NCI-H69 (cell line): ENCODE measurements around the gene LRRK1.

ENCODE experiments used
- DNase-seq: peaks from one replicate; lab custom pipeline; 2025; lab: John Stamatoyannopoulos, UW

The LRRK1 gene

DNA sequence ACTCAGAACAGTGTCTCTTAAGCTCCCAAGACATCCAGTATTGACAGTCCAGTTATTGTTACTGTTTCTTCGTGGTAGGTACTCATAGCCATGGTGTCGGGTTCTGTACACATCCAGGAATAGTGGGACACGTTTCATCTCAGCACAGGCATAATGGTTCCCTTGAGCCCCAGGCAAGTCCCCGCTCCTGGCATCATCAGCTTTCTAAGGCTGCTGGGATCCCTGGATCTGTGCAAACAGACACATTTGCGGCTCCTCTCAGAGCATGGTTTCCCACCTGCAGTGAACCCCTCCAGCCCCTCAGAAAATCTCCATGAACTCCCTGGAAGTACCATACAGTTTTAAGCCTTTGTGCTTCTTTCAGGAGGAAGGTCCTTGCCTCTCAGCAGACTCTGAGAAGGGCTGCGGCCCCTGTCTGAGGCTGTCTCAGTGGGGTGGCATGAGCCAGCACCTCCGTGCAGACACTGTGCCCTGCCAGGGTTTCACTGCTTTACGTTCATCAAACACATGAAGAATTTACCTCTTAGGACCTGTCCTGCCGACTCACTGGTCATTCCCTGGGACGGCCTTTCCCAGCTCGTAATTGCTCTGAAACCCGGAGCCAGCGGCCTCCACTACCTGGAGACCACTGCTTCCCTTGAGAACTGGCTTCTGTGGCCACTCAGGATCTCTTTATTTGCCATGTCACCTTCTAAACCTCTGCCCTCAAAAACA lies 124.9 kb downstream of the LRRK1 start:
- DNase-seq, result no peak

DNA sequence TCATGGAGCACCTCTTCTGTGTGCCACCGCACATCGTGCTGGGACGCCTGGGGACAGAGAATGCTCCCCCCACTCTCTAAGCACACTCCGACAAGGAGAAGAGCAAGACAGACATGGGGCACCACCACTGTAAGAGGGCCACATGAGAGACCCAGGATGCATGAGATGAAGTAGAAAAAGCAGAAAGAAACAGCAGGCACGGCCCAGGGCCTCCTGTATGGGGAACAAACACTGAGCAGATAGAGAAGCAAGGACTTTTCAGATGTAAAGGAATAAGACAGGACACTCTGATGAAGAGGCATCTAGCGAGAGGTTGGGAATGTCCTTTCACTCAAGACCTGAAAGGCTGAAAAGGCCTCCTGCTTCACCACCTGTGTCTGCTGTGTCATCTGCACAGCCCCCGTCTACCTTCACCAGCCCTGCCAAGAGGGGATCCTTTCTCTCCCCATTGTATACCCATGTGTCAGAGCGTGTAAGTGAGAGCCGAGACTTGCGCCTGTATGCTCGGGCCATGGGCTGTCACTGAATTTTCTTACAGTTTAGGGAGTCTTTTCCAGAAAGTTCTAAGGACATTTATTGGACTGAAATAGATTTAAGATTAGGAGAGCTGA lies 125.6 kb downstream of the LRRK1 start:
- DNase-seq, result no peak

DNA sequence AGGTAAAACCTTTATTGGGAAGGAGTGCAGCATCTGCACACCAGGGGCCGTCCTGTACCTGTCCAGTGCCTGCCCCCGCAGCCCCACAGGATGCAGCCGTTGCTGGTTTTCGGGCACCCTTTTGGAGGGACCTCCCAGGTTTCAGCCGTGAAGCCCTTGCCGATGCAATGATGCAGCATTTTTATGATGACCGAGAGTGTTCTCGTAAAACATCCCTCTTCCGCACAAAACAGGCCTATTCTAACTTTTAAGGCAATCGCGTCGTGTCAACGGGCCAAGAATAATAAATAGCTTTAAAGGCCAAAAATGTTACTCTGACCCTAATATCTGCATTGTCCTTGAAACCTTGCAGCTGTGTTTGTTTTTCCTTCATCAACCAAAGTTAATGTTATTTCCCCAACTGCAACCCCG lies 126.1 kb downstream of the LRRK1 start:
- DNase-seq, result no peak

DNA sequence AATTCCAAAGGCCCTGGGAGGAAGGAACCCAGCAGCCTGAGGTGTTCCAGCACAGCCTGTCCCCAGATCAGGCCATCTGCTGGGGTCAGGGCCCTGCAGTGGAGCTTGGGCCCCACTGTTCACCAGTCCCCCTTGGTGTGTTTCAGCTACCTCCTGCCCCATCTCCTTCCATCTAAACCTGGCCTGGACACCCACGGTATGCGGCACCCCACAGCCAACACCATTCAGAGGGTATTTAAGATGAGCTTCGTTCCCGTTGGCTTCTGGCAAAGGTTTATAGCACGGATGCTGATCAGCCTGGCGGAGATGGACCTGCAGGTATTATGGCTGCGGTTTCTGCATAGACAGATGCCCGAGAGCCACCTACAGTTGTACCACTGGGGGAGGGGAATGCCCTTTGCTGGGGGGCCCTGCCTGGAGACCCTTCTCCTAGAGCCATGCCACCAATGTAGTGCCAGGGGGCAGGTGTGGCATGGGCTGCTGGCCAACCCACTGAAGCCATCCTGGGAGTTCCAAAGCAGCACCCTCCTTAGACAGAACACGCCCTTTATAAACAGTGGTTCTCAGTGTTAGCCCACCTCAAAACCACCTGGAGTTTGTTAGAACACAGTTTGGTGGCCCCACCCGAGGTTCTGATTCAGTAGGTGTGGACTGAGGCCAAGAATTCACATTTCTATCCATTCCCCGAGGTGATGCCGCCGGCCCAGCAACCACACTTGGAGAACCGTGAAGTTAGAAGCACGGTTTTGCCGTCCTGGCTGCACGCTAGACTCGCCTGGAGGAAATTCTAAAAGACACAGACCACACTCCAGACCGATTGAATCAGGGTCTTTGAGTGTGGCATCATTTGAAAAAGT lies 126.9 kb downstream of the LRRK1 start:
- no peak for DNase-seq

DNA sequence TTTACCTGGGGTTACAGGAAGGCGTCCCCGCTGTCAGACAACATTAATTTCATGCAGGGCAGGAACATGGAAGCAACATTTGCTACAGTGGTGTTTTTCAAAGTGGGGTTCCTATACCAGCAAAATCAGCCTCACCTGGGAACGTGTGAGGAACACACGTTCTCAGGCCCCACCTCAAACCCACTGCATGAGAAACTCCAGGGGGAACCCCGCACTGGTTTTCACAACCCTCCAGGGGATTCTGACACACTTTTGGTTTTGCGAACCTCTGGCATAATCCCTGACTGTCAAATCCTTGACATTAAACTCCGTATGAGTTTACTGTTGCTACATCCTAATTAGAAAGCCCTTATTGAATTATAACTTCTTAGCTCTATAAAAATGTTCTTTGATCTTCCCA lies 127.7 kb downstream of the LRRK1 start:
- no peak for DNase-seq

DNA sequence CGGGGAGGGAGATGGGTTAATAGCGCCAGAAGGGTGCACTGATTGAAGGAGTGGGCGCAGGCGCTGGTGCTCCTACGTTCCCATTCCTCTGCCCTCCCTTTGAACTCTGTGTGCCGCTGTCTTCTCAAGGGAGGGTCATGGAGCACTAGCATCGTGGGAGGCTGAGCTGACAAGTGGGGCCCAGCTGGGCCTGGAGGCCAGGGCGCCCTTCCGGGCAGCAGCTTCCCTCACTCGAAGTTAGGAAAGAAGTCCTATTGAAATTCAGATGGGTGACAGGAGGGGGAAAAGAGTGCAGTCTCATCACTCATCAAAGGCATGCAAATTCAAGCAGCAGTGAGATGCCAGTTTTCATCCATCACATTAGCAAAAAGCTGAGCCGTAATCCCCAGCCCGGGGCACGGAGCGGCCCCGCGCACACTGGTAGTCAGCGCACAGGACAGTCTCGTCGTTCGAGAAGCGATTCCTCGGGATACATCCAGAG lies 128.2 kb downstream of the LRRK1 start:
- no peak for DNase-seq

DNA sequence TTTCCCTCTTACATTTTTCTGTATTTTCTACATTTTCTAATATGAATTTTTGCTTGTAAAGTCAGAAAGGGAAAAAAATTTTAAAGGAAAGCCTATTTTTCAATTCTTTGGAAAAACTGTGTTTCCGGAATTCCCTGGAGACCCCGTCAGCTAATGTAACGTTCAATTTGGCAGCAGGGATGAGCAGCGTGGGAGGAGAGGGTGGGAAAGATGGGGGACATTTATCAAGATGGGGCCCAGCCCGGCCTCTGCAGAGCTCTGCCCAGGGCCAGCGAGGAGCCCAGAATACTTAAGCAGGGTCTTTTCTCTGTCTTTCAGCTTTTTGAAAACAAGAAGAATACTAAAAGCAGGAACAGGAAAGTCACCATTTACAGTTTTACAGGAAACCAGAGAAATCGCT lies 129.0 kb downstream of the LRRK1 start:
- DNase-seq, result no peak

DNA sequence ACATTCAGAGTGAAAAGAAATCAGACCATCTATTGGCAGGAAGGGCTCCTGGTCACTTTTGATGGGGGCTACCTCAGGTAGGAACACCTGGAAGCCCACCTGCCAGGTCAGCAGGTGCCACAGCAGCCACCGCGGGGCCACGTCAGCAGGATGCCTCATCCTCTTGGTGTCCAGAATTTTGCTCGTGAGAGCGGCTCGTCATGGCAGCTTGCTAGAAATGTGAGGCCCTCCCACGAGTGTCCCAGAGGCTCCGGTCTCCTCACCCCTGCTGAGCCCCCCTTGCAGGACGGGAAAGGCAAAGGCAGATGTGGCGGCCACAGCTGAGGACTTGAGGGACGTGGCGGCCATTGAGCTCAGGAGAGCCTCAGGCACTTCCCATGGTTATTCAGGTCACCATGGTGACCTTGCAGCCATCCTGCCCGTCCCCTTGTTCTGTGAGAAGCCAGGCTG lies 129.4 kb downstream of the LRRK1 start:
- no peak for DNase-seq

DNA sequence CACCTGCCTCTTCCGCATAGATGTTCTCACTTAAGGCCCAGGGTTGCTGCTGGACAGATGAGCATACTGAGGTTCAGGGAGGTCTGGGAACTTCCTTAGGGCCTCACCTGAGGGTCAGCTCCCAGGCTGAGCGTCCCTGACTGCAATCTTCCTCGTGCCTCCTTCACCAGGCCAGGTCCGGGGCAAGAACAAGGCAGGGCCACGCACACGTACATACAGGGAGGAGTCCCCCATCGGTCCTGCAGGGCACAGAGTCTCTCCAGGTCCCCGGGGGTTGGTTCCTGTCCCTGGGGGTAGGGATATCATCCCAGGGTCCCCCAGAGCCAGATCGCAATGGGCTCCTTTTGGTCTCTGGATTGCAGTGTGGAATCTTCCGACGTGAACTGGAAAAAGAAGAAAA lies 130.1 kb downstream of the LRRK1 start:
- no peak for DNase-seq

DNA sequence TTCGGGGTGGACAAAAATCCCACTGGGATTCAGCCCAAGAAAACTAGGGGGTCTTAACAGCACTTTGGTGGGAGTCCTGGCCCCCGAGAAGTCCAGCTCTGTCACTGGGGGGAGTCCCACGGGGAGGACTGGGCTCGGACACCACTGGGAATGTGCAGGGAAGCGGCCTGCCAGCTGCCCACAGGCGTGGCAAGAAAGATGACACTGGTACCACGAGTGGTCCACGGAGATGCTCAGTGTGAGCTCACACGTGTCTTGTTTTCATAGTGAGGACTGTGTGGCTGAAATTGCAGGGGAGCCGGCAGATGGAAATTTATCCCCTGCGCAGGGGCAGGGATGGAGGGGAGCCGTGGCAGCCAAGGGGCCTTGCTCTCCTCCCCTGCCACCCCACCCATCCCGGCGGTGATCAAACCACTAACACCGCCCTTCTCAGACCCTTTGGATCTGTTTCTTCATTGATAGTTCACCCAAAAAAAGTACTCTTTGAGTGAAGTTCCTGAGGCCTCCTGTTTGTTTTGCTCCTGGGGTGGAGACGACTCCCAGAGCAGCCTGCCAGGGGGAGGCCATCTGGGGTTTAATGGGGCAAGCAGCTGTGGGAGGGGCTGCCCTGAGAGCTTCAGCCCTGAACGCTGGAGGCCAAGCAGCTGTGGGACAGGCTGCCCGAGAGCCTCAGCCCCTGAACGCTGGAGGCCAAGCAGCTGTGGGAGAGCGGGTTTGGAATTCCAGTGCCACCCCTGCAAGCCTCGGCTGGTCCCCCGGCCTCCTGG lies 130.9 kb downstream of the LRRK1 start:
- DNase-seq, result no peak

DNA sequence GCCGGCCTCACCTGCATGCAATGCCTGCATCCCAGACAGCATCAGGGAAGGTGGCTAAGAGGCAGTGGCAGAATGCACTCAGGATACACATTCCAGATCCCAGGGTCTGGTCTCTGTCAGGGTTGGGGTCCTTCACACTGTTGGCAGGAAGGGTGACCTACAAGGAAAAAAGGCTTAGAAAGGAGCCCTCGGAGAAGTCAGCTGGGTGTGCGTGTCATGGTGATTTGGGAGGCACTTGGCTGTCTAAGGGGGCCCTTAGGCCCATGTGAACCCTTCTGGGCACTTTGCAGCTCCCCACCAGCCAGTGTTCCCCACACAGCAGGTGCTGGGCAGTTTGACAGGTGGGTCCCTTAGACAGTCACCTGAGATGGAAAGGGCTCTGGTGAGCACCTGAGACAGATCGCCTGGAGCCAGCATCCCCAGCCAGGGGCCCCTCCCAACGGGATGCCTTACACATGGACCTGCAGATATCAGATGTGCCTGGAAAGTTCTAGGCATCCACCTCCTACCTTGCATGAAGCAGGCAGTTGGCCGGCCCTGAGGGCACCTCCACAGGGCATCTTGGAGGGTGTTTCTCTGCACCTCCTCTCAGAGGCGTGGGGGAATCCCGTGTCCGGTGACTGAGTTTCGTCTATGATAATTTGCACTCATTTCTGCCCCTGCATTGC lies 131.6 kb downstream of the LRRK1 start:
- DNase-seq, result no peak

DNA sequence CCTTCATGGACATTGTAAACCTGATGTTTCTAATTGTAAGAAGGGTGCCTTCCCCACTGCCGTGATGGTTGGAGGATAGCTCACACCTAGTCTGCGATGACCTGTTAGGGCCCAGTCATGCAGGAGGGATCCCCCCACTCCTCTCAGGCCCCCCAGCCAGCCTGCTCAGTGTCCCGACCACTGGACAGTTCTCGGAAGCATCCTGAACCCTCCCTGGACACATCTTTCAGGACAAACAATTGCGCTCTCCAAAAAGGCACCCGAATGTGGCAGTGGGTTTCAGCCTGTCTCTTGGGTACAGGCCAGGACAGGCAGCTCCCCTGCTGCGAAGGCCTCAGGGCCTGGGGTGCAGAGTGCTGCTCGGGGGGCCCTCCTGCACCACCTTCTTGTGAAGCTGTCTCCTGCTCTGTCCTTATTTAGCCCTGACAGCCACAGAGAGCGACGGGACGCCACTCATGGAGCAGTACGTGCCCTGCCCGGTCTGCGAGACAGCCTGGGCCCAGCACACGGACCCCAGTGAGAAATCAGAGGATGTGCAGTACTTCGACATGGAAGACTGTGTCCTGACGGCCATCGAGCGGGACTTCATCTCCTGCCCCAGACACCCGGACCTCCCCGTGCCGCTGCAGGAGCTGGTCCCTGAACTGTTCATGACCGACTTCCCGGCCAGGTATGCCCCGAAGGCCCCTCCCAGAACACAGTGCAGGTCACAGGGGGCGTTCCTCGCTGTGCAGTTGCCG lies 132.3 kb downstream of the LRRK1 start:
- DNase-seq, result no peak

DNA sequence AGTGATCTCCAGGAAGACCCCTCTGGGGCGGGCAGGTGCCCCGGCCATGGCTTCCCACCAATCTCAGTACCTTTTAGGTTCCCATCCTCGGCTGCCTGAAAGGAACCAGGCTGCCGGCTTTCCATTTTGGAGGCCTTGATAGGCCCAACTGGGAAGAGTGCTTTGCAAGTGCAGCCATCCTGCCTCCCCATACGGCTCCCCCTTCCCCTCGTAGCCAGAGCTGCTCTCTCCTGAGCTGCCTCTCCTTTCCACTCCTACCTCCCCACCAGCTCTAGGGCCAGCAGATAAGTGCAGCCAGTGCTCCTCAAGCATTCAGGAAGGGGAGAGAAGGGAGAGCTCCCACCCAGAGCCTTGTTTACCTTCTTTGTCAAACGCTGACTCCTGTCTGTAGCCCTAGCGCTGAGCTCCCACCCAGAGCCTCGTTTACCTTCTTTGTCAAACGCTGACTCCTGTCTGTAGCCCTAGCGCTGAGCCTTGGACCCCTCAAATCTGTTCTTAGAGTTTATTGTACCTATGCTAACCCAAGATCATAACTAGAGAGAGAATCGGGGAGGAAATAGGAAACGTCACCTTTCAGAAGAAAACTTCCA lies 133.0 kb downstream of the LRRK1 start:
- DNase-seq, result no peak

DNA sequence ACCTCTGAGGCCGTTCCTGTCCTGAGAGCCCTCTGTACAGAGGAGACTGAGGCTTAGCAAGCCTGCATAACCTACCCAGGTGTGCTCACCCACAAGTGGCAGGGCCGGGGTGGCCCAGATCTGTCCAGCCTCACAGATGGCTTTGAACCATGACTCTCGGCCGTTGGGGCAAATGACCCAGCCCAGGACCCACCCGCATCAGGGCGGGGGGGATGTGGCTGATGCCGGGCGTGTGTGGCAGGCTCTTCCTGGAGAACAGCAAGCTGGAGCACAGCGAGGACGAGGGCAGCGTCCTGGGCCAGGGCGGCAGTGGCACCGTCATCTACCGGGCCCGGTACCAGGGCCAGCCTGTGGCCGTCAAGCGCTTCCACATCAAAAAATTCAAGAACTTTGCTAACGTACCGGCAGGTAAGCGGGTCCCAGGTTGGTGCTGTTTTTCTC lies 133.5 kb downstream of the LRRK1 start:
- DNase-seq, result no peak

DNA sequence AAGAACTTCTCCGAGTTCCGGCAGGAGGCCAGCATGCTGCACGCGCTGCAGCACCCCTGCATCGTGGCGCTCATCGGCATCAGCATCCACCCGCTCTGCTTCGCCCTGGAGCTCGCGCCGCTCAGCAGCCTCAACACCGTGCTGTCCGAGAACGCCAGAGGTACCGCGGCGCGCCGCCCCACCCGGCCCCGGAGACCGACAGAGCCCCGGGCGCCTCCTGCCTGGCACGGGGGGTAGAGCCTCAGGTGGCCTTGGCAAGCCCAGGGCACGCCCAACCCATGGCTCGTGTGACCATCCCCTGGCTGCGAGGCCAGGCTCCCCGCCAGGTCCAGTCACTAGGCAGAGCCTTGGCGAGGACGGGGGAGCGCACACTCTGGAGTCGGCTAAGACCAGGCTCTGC lies 134.1 kb downstream of the LRRK1 start:
- DNase-seq, result no peak

DNA sequence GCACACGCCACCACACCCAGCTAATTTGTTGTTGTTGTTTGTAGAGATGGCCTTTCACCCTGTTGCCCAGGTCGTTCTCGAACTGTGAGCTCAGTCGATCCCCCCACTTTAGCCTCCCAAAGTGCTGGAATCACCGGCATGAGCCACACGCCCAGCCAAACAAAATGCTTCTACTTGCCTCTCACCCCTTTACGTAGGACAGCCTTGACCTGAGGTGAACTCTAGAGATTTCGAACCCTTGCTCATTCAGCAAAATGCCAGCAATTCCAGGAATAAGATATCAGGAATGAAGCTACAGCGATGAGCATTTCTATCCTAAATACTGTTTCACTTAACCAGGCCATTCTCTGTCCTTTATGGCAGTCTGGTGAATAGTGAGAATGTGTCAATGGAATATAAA lies 135.0 kb downstream of the LRRK1 start:
- DNase-seq, result no peak

DNA sequence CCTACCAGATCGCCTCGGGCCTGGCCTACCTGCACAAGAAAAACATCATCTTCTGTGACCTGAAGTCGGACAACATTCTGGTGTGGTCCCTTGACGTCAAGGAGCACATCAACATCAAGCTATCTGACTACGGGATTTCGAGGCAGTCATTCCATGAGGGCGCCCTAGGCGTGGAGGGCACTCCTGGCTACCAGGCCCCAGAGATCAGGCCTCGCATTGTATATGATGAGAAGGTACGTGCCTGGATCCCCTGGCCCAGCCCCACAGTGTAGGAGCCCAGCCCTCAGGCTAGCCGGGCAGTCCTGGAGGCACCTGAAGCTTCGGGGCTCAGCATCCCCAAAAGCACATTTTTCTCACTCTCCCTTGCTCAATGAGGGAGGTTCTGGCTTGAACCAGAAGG lies 135.8 kb downstream of the LRRK1 start:
- DNase-seq, result no peak

DNA sequence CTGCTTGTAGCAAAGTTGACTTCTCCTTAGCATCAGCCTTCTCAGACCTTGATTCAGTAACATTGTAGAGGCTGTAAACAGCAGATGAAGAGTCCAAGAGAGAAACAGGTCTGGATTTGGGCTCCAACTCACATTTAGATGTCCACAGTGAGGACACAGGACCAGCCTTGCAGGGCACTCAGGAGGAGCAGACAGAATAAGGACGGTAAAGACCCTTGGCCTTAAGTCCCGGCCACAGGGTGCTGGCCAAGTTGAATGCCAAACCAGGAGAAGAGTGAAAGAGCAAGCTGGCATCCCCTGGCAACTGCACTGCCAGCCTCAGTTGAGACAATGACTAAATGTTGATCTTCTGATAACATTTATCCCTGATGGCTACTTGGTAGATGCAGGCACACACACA lies 136.3 kb downstream of the LRRK1 start:
- no peak for DNase-seq

DNA sequence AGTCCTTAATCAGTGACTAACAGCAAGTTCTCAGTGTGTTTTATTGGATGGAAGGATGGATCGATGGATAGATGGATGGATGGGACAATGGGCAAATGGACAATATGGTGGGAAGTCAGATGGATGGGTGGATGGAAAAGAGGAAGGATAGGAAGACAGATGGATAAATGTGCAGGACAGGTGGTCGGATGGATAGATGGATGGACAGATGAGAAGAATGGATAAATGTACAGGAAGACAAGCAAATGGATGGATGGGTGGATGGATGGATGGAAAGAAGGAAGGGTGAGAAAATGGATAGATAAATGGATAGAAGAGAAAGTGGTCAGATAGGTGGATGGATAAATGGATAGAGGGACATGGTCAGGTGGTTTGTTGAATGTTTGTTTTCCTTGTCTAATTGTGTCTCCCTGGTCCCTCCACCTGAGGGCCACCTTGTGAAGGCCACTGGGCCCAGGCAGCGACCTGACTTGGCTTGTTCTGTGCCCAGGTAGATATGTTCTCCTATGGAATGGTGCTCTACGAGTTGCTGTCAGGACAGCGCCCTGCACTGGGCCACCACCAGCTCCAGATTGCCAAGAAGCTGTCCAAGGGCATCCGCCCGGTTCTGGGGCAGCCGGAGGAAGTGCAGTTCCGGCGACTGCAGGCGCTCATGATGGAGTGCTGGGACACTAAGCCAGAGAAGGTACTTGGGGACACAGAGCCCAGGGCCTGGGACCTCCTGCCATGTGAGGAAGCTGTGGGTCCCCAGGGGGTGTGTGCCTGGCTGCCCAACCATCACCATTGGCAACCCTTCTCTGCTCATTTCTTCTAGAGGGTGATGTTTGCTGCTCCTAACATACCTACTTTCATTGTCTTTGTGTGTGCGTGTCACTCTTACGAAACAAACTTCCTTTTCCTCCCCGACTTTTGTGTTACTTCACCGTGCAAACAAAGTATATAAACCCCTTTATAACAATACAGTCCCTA lies 137.5 kb downstream of the LRRK1 start:
- no peak for DNase-seq
